Activated CD4-positive, alpha-beta T cell treated with anti-CD3 and anti-CD28 coated beads for 36 hours (primary cell): ENCODE measurements around the gene GUCA1A. TPM values are rescaled to one million over a fixed set of nuclear protein-coding genes. Genes with fewer than 3 reads are reported as not detected.
A peak's percentile ranks its signal among the peaks of the same experiment; 100 is the strongest.

Experiments
- ATAC-seq: fragments of 200-7000 bp; cut with Tn5 transposase; one replicate; pipeline ENCODE4 v1.10.0; 2021; ENCODE audit warnings: mild to moderate bottlenecking, moderate library complexity
- CTCF ChIA-PET: fragments of 350-600 bp; sonication (Branson Sonifier 250); formaldehyde crosslinking; loops from one replicate; lab custom pipeline; 2021; ENCODE audit warnings: antibody characterized with exemption; lab: Charles Lee
- POLR2A ChIA-PET: fragments of 350-600 bp; sonication (Branson Sonifier 250); formaldehyde crosslinking; loops from one replicate; lab custom pipeline; 2021; ENCODE audit warnings: antibody characterized with exemption, inconsistent platforms; lab: Charles Lee
- DNase-seq: peaks from one replicate; pipeline ENCODE4 v3.0.0-alpha.2; 2020
- H3K27ac Mint-ChIP-seq: one replicate; pipeline ENCODE4 v1.8.0; 2021; ENCODE audit warnings: mixed read lengths
- H3K27me3 Mint-ChIP-seq: one replicate; pipeline ENCODE4 v1.8.0; 2021; ENCODE audit warnings: mixed read lengths
- H3K36me3 Mint-ChIP-seq: one replicate; pipeline ENCODE4 v1.8.0; 2021; ENCODE audit warnings: low read depth, mixed read lengths
- H3K4me1 Mint-ChIP-seq: one replicate; pipeline ENCODE4 v1.8.0; 2021; ENCODE audit warnings: mixed read lengths
- H3K4me3 Mint-ChIP-seq: one replicate; pipeline ENCODE4 v1.8.0; 2021; ENCODE audit warnings: mild to moderate bottlenecking, moderate library complexity, mixed read lengths
- H3K9me3 Mint-ChIP-seq: one replicate; pipeline ENCODE4 v1.8.0; 2021; ENCODE audit warnings: low read depth, mixed read lengths
- intact Hi-C, 2 experiments: fragments of 100-400 bp; cut with DNase I in 1 of 2; cut with micrococcal nuclease in 1 of 2; formaldehyde crosslinking; loops; one replicate each; pipeline versions ENCODE4 v1.14.2 to v1.15.1; 2022 to 2024; cut with DNase I, micrococcal nuclease
- total RNA-seq, 2 experiments: library from RNA; stranded (reverse); gene quantifications; one replicate each; pipeline ENCODE4 v1.2.3, GENCODE V29; 2021

GUCA1A gene
- total RNA-seq, 2 experiments from 2014 or later, result not detected

GRCh38 chr6:42136508-42137193 is 36.5 kb upstream of the GUCA1A start:
- peak; percentile 84 for ATAC-seq
- H3K4me3 Mint-ChIP-seq, result no peak overlapping the region

GRCh38 chr6:42137194-42137753 is 35.9 kb upstream of the GUCA1A start:
- no peak overlapping the region for H3K4me3 Mint-ChIP-seq
- ATAC-seq (no peak), DNase-seq (no peak)
- H3K9me3 Mint-ChIP-seq, result no peaks in the 10 kb centered on the region
- no peak overlapping the region for H3K27ac Mint-ChIP-seq
- H3K4me1 Mint-ChIP-seq, result peaks cover 12% of the 10 kb centered on the region
- H3K27me3 Mint-ChIP-seq, result peaks cover 20% of the 10 kb centered on the region
- POLR2A ChIA-PET, result interaction anchor here (0.6 to 0.7 kb wide), 2 partner anchors 87 to 207 kb away, joined by 3 read pairs; no protein-coding TSS in a partner anchor
- CTCF ChIA-PET, result interaction anchor here (0.6 to 1.5 kb wide), 14 partner anchors 12 to 290 kb away, joined by 3 to 4 read pairs (median 3); partner anchors contain the start of gene MRPS10
- no peaks in the 10 kb centered on the region for H3K36me3 Mint-ChIP-seq
- intact Hi-C loops, result loop anchor here in 1 of 2 experiments (2.0 kb wide), 1 partner anchor 30 kb away; no protein-coding TSS in a partner anchor

More at GRCh38 chr6:42136508-42137193, 36.5 kb upstream of the GUCA1A start:
- H3K27ac Mint-ChIP-seq, result no peak overlapping the region
- H3K4me1 Mint-ChIP-seq, result peaks cover 12% of the 10 kb centered on the region
- no peaks in the 10 kb centered on the region for H3K9me3 Mint-ChIP-seq
- peak; percentile 61 for DNase-seq
- POLR2A ChIA-PET, result interaction anchor here (0.6 to 0.7 kb wide), 2 partner anchors 87 to 206 kb away, joined by 3 read pairs; no protein-coding TSS in a partner anchor
- peaks cover 20% of the 10 kb centered on the region for H3K27me3 Mint-ChIP-seq
- CTCF ChIA-PET, result interaction anchor here (0.6 to 1.5 kb wide), 13 partner anchors 13 to 289 kb away, joined by 3 to 4 read pairs (median 3); partner anchors contain the start of gene MRPS10
- no peaks in the 10 kb centered on the region for H3K36me3 Mint-ChIP-seq
- intact Hi-C loops, result loop anchor here in 1 of 2 experiments (2.0 kb wide), 1 partner anchor 30 kb away; no protein-coding TSS in a partner anchor

- Mint-ChIP-seq H3K9me3 (no peaks in the 10 kb centered on the region), H3K4me3 (no peak overlapping the region), H3K27ac (no peak overlapping the region), H3K4me1 (peaks cover 15% of the 10 kb centered on the region), H3K27me3 (peaks cover 25% of the 10 kb centered on the region), H3K36me3 (no peaks in the 10 kb centered on the region)
- ChIA-PET POLR2A (no interaction called here), CTCF (interaction anchor here (1.2 to 1.5 kb wide), 3 partner anchors 24 to 34 kb away, joined by 3 to 4 read pairs (median 3); no protein-coding TSS in a partner anchor)
- ATAC-seq (no peak), DNase-seq (no peak)
- intact Hi-C loops, result no loop called here
Measured at GRCh38 chr6:42138190-42138589, 35.0 kb upstream of the GUCA1A start.

GRCh38 chr6:42138630-42139619 is 34.2 kb upstream of the GUCA1A start:
- intact Hi-C loops, result no loop called here
- no peaks in the 10 kb centered on the region for H3K36me3 Mint-ChIP-seq
- DNase-seq (no peak), ATAC-seq (no peak)
- H3K9me3 Mint-ChIP-seq, result no peaks in the 10 kb centered on the region
- ChIA-PET CTCF (interaction anchor here (1.0 to 1.2 kb wide), 2 partner anchors 35 to 393 kb away, joined by 3 read pairs; no protein-coding TSS in a partner anchor), POLR2A (no interaction called here)
- H3K27me3 Mint-ChIP-seq, result peaks cover 31% of the 10 kb centered on the region
- H3K27ac Mint-ChIP-seq, result no peak overlapping the region
- no peak overlapping the region for H3K4me3 Mint-ChIP-seq
- peaks cover 15% of the 10 kb centered on the region for H3K4me1 Mint-ChIP-seq

GRCh38 chr6:42140032-42140431 is 33.1 kb upstream of the GUCA1A start:
- CTCF ChIA-PET, result interaction anchor here (1.0 kb wide), 1 partner anchor 392 kb away, joined by 3 read pairs; no protein-coding TSS in a partner anchor
- intact Hi-C loops, result no loop called here

GRCh38 chr6:42140756-42141602 is 32.2 kb upstream of the GUCA1A start:
- intact Hi-C loops, result no loop called here
- no peak overlapping the region for H3K4me3 Mint-ChIP-seq
- H3K27me3 Mint-ChIP-seq, result peaks cover 35% of the 10 kb centered on the region
- POLR2A ChIA-PET, result no interaction called here
- DNase-seq (no peak), ATAC-seq (no peak)
- peaks cover 15% of the 10 kb centered on the region for H3K4me1 Mint-ChIP-seq
- H3K27ac Mint-ChIP-seq, result no peak overlapping the region
- H3K9me3 Mint-ChIP-seq, result no peaks in the 10 kb centered on the region
- no peaks in the 10 kb centered on the region for H3K36me3 Mint-ChIP-seq
- CTCF ChIA-PET, result no interaction called here

More at GRCh38 chr6:42140032-42140431, 33.1 kb upstream of the GUCA1A start:
- DNase-seq, result no peak
- Mint-ChIP-seq H3K27ac (no peak overlapping the region), H3K27me3 (peaks cover 33% of the 10 kb centered on the region), H3K4me1 (peaks cover 15% of the 10 kb centered on the region), H3K36me3 (no peaks in the 10 kb centered on the region), H3K4me3 (no peak overlapping the region), H3K9me3 (no peaks in the 10 kb centered on the region)
- ATAC-seq, result no peak
- POLR2A ChIA-PET, result no interaction called here

- intact Hi-C loops, result no loop called here
- CTCF ChIA-PET, result no interaction called here
- DNase-seq, result no peak
- POLR2A ChIA-PET, result no interaction called here
- H3K36me3 Mint-ChIP-seq, result no peaks in the 10 kb centered on the region
- H3K9me3 Mint-ChIP-seq, result no peaks in the 10 kb centered on the region
- peaks cover 35% of the 10 kb centered on the region for H3K27me3 Mint-ChIP-seq
- no peak overlapping the region for H3K4me3 Mint-ChIP-seq
- no peak for ATAC-seq
- H3K27ac Mint-ChIP-seq, result no peak overlapping the region
- H3K4me1 Mint-ChIP-seq, result peaks cover 11% of the 10 kb centered on the region
Measured at GRCh38 chr6:42141603-42142117, 31.5 kb upstream of the GUCA1A start.

- ChIA-PET CTCF (interaction anchor here (0.5 to 0.6 kb wide), 3 partner anchors 23 to 38 kb away, joined by 3 read pairs; no protein-coding TSS in a partner anchor), POLR2A (no interaction called here)
- Mint-ChIP-seq H3K9me3 (no peaks in the 10 kb centered on the region), H3K4me3 (peak within 1 kb of the TSS; percentile 2), H3K4me1 (peaks cover 5% of the 10 kb centered on the region), H3K36me3 (no peaks in the 10 kb centered on the region), H3K27me3 (peaks cover 35% of the 10 kb centered on the region), H3K27ac (no peak within 1 kb of the TSS)
- intact Hi-C loops, result no loop called here
- no peak for ATAC-seq
- no peak for DNase-seq
Measured at GRCh38 chr6:42142118-42142835, 30.9 kb upstream of the GUCA1A start, which contains the start of gene C6orf132. Gene C6orf132 (minus strand): TSS chr6:42142620. CDS start chr6:42142444, 176 bp downstream.

GRCh38 chr6:42147138-42147562 is 26.0 kb upstream of the GUCA1A start:
- Mint-ChIP-seq H3K36me3 (no peaks in the 10 kb centered on the region), H3K4me1 (peaks cover 3% of the 10 kb centered on the region), H3K27ac (no peak overlapping the region), H3K4me3 (no peak overlapping the region), H3K9me3 (no peaks in the 10 kb centered on the region), H3K27me3 (peaks cover 14% of the 10 kb centered on the region)
- DNase-seq (no peak), ATAC-seq (no peak)
- intact Hi-C loops, result no loop called here
- CTCF ChIA-PET, result interaction anchor here (0.6 to 1.1 kb wide), 2 partner anchors 43 to 96 kb away, joined by 3 read pairs; no protein-coding TSS in a partner anchor
- POLR2A ChIA-PET, result no interaction called here
